SIG-M5 (cell line): ENCODE measurements around the gene TGM1.
A peak's percentile ranks its signal among the peaks of the same experiment; 100 is the strongest.
"Not testable (repeated sequence)": the region's sequence is repeated elsewhere in the genome, so short reads cannot be mapped to it uniquely, and the experiment has no call there.

Source experiments
- DNase-seq: peaks from one replicate; lab custom pipeline; 2025; lab: John Stamatoyannopoulos, UW

The TGM1 gene

DNA sequence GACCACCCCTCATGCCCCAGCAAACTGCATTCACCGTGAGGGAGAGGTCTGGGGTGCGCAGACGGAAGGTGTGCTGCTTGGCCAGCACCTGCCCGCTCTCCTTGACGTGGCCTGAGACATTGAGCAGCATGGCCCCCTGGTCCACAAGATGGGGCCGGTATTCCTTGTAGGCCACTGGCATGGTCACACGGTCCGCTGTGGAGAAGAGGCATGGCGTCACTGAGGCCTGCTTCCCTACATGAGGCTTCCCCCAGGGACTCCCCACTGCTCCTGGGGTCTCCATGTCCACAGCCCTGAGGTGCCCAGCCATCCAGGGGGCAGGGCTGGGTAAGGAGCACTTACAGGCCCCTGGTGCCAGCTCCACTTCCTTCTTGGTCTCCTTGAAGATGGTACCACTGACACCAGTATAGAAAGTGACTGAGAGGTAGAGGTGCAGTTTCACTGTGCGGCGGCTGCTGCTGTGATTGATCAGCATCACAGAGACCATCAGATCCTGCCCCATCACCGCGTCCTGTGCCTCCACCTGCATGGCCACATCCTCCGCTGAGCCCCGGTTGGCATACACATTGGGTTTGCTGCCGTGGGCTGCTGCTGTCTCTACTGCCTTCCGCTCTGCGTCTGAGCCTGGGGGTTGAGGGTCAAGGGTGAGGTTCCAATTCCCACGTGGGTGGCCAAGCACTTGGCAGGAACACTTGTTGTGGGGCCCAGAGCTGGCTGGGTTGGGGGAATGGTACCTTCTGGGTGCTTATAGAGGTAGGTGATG, 8.2 kb downstream of the TGM1 start:
- no peak for DNase-seq

DNA sequence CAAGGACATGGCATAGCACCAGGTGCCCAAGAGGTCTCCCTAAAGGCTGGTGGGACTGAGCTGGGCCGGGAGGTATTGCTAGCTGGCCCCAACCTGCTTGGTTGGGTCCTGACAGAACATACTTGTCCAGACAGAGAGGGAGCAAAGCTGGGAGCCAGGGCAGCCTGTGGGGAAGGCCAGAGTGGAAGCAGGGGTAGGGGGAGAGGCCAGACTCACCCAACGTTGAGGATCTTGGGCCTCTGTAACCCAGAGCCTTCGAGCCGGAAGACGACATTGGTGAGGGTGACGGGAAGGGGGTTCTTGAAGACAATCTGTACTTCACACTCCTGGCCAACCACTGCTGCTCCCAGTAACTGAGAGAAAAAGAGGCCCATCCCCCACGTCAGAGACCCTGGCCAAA, 9.0 kb downstream of the TGM1 start:
- DNase-seq, result no peak

GRCh38 chr14:24252289-24253124, 10.5 kb downstream of the TGM1 start:
- no peak for DNase-seq

- DNase-seq, result no peak
Measured at GRCh38 chr14:24251880-24252288, 11.1 kb downstream of the TGM1 start.

DNA sequence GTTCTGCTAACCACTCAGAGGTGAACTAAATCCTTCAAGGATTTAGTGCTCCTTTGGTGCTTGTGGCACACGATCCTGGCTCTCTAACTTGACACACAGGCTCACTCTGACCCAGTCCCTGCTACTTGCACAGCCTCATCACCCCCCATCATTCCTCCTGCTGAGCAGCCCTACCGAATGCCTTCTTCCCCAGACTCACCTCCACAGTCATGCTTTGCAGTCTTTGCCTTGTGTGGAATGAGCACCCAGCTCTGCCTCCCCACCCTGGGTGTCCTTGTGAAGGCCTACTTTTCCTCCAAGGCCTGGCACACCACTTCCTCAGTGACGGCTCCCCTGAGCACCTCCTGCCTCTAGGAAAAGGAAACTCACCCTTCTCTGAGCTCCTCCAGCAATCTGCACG, 12.6 kb downstream of the TGM1 start:
- no peak for DNase-seq

DNA sequence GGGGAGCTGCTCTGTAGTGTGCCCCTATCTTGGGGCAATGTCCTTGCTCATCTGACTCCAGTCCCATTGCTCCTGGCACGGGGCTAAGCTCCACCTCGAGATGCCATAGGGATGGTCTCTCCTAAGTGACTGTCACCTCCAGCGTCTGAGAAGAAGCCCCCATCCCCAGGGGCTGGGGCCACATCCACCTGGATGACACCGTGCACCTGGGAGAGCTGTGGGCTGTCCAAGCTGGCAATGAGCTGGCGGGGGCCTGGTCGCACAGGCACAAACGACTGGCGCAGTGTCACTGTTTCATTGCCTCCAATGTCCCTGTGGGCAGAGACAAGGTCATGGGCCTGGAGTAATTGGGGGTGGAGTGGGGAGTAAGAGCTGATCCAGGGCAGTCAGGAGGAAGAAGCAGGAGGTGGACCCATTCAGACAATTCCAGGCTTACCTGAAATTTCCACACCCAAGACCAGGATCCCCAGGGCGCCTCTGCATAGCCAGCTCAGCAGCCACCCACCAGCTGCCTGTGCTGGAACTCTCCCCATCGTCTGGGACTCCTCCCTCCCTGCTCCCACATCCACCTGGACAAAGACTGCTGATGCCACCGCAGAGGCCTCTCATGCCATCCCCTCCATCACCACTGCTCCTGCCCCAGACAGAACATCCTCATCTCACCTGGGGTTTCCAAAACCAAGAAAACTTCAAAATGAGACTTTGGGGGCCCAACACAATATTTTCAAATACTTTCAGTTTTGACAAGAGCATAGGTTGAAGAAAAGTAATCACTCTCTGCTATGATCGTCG, 13.6 kb downstream of the TGM1 start:
- no peak for DNase-seq

GRCh38 chr14:24247422-24247821, 15.6 kb downstream of the TGM1 start:
- DNase-seq, result no peak

DNA sequence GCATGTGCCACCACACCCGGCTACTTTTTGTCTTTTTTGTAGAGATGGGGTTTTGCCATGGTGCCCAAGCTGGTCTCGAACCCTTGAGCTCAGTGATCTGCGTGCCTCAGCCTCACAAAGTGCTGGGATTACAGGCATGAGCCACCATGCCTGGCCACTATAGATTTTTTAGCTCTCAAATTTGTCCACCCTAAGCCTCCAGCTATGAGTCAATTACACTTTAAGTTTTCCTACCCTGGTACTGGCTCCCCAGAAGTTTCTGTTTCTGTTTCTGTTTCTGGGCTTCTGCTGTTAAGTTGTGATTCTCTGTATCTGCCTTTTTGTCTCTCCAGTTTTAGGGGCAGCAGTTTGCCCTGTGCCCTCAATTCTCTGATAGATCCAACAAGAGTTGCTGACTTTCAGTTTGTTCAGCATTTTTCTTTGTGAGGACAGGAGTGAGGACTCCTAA, 16.2 kb downstream of the TGM1 start:
- no peak for DNase-seq

- not testable (repeated sequence) for DNase-seq
Measured at GRCh38 chr14:24245350-24245749, 17.6 kb downstream of the TGM1 start.

GRCh38 chr14:24243336-24243836, 19.6 kb downstream of the TGM1 start:
- peak; percentile 9 for DNase-seq

DNA sequence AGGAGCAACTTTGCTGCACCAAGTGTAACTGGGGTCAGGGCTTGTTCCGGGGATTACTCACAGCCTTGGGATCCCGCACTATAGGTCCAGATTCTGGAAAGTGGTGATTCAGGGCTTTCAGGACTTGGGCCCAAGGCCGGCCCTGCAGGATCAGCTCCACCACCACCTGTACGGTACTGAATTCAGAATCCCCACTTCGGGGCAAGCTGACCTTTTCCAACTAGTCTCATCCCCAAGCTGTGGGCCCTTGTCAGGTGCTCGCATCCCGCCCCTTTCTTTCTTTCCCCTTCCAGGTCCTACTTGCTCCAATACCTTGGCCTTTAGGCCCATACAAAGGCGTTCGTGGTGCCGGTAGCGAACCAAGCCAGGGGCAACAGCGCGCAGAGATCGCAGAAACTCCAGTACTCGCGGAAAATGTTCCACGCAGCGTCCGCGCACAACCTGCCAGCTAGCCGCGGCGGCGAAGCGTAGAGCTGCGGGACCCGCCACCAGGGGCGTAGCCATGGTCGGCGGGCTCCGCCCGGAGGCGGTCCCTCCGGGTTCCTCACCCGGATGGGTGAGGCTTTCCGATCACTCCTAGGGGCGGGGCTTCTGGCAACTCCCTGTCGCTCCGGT, 21.0 kb downstream of the TGM1 start:
- peak; percentile 48 for DNase-seq

GRCh38 chr14:24240110-24240918, 22.7 kb downstream of the TGM1 start:
- no peak for DNase-seq

DNA sequence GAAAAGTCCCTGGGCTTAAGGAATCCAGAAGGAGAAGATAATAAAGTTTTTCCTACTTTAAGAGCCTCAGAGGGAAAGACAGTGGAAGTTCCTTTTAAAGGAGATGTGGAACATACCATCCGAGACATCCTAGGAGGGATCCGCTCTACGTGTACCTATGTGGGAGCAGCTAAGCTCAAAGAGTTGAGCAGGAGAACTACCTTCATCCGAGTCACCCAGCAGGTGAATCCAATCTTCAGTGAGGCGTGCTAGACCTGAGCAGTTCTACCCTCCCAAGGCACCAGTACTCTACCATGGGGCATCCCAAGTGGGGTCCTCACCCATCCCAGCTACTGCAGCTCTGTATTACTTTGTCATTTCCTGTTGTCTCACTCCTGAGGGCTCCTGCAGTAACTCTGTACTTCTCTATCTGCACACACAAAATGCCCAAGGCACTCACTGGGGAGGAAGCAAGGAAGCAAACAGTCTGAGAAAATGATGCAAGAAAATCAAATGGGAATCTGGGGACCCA, 24.4 kb downstream of the TGM1 start:
- DNase-seq, result no peak

DNA sequence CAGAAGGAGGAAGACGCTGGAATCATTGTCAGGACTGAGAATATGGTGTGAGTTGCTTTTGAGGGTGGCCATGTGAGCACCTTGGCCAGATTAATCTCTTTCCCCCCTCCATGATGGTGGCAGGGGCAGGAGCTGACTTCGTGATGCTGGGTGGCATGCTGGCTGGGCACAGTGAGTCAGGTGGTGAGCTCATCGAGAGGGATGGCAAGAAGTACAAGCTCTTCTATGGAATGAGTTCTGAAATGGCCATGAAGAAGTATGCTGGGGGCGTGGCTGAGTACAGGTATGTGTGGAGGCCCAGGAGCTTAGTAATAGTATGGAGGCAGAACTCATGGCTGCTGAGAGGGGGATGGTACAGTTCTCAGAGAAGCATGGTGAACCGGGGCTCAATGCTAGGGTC, 24.9 kb downstream of the TGM1 start:
- DNase-seq, result no peak

DNA sequence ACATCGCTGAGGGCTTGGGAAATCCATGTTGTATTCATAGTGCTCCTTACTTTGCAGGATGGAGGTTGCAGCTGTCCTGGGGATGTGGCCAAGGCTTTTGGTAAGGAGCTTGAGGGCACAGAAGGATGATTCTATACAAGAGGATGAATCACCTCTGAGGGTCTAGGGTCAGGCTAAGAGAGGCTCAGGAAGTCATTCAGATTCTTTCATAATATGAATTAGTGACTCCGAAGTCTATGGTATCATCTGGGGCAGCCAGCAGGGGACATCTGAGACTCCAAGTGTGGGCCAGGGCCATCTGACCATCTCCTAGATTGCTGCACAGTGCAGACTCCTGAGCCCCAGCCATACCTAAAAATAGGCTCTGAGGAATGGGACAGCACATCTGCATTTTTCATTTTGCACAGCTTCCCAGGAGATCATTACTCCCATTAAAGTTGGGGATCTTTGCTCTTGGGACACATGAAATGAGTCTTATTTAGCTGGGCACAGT, 25.5 kb downstream of the TGM1 start:
- no peak for DNase-seq

GRCh38 chr14:24236689-24237462, 26.1 kb downstream of the TGM1 start:
- DNase-seq, result no peak

DNA sequence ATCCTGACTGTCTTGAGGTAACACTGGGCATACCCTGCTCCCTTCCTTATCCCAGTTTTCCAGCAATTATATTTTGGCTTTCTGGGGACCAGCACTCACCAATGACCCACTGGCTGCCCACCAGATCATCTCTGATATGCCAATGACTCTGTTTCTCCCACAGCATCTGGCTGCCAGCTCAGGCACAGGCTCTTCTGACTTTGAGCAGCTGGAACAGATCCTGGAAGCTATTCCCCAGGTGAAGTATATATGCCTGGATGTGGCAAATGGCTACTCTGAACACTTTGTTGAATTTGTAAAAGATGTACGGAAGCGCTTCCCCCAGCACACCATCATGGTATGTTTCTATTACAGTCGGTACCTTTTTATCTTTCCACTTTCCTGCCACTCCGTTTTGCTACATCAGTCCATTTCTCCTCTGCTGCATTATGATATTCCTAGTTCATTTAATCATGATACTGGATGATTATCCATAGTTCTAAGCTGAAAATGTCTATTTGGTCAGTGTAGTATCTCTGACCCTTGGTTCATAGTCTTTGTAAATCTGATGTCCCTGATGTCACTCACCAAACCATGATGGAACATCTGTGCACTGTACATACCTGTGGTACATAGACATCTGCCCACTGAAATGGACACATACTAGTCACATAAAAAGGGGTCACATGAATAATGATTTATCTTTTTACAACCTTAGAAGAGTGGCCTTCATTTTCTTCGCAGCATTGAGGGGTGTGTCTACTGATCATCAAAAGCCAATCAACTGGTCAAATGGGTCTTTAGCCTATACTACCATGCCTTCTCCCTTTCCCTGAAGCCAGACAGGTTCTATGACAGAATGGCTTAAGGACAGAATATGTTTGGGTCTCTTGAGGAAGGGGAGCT, 26.9 kb downstream of the TGM1 start:
- no peak for DNase-seq

DNA sequence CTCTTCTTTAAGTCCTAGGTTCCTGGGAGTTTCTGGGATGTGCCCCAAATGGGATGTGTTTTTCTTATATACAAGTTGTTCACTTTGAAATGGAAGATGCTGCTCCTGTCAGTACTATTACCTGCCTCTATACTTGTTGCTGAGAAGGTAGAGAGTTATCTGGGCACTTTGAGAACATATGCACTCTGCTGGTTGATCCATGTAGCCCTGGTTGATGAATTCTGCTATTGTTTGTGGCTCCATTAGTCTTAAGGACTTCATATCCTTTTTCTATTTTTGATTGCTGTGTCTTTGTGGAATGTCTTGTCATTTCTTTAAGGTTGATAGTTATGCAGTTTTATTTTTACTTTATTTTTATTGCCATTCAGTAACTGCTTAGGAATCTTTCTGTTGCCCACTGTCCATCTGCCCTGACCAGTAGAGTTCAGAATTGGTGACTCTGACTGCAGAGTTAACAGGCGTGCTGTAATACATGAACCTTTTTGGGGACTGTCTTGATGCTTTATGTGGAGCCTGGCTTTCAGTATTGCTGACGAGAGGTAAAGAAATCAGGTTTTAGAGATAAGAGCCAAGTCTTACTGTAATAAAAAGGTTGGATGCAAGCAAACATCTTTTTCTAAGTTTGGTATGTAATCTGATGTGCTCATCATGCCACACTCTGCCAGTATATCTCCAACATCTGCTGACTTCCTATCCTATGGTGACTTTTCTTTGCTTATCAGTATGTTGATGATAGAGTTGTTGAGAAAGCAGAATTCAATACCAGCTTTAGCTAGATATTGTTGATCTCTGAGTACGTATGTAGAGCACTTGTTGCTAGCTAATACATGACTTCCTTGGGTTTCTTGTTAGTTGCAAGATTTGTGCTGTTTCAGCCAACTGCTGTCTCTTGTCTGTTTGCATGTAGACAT, 28.6 kb downstream of the TGM1 start:
- no peak for DNase-seq
